LNCaP clone FGC (cell line): Measurements from ENCODE around the gene MED28.
A peak's percentile ranks its signal among the peaks of the same experiment; 100 is the strongest.

ENCODE experiments used
- DNase-seq: peaks from one replicate; pipeline ENCODE4 v3.0.0-alpha.2; 2011; ENCODE audit warnings: low read depth
- H3K4me3 ChIP-seq: 2 replicates; pipeline ENCODE4 v1.5.1; 2011; ENCODE audit warnings: mild to moderate bottlenecking, low read depth, low read length, control low read depth
- TF ChIP-seq, protein P1 (sequence below): IDR thresholded peaks from 2 replicates; pipeline ENCODE4 v1.5.1; 2012; ENCODE audit warnings: mild to moderate bottlenecking; ENCODE audit not compliant: control insufficient read depth, insufficient read depth; ENCODE audit errors: extremely low read depth

The MED28 gene

DNA sequence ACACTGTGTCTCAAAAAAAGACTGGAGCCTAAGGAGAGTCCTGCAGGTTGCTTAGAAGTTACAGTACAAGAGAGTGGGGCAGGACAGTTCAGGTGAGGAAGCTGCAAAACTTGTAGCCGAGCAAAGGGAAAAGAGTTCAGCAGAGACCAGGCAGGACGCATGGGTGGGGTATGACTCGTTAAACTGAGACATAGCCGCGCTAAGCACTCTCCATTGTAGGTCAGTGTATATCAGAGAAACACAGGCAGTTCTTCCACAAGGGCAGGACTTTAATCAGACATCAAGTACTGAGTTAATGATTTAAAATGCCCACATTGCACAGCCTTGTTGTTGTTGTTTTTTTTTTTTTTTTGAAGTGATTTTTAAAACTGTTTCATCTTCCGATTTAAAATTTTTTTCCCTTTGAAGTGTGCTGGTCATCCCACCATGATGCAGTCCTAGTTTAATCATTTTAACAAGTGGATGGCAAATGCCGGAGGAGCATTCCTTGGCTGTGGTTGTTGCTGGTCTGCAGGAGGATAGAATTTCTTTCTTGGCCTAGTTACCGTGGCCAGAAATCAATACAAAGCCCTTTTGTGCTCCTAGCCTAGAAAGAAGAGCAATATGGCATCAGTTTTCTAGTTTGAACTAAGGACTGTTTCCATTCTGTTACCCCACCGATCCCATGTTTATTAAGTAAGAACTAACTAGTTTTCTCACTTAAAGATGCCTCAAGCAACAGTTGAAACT is 27.2 kb upstream of the MED28 start:
- DNase-seq, result no peak
- TF ChIP-seq, protein P1, sequence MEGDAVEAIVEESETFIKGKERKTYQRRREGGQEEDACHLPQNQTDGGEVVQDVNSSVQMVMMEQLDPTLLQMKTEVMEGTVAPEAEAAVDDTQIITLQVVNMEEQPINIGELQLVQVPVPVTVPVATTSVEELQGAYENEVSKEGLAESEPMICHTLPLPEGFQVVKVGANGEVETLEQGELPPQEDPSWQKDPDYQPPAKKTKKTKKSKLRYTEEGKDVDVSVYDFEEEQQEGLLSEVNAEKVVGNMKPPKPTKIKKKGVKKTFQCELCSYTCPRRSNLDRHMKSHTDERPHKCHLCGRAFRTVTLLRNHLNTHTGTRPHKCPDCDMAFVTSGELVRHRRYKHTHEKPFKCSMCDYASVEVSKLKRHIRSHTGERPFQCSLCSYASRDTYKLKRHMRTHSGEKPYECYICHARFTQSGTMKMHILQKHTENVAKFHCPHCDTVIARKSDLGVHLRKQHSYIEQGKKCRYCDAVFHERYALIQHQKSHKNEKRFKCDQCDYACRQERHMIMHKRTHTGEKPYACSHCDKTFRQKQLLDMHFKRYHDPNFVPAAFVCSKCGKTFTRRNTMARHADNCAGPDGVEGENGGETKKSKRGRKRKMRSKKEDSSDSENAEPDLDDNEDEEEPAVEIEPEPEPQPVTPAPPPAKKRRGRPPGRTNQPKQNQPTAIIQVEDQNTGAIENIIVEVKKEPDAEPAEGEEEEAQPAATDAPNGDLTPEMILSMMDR, result no peak

GRCh38 chr4:17589355-17589754 is 25.1 kb upstream of the MED28 start:
- TF ChIP-seq, protein P1, result no peak

More for the DNA sequence above, 27.2 kb upstream of the MED28 start:
- H3K4me3 ChIP-seq, result no peak overlapping the region

DNA sequence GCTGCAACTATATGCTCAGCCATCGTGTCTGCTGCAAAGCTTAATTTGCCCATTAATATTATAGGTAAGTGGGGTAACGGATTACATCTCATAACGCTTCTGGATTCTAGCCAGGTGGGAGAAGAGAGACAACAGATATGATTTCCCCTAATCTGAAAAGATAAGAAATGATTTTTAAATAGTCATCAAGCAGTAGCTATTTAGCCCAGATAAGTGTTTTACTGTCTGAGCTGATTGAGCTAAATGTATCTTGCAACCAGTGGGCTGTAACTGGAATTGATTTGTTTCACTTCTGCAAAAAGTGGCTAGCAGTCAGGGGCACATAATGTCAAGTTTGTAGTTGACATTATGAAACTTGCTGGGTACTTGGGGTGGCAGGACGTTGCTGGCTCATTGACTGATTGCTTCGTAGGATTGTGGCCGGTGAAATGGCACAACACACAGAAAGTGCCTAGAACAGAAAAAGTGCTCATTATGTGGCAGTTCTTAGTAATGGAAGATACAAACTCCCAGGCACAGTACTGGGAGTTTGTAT is 18.9 kb upstream of the MED28 start:
- TF ChIP-seq, protein P1, result no peak
- no peak overlapping the region for H3K4me3 ChIP-seq
- DNase-seq, result no peak

More at GRCh38 chr4:17589355-17589754, 25.1 kb upstream of the MED28 start:
- H3K4me3 ChIP-seq, result no peak overlapping the region
- no peak for DNase-seq

DNA sequence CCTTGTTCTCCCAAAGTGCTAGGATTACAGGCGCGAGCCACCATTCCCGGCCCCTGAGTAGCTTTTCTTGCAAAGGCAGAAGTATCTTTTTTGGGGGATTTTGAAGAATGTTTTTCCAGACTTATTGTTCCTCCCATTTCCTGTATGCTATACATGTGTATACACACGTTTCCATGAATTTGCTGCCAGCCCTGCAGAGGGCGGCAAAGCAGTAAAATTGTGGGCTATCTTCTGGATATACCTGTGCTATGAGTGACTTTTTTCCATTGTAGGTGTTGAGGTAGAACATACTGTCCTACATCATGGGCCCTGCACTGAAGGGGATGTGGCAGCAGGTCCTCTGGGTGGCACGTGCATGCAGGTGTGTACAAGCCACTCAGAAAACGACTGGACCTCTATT is 16.9 kb upstream of the MED28 start:
- TF ChIP-seq, protein P1, result peak; percentile 88
- DNase-seq, result no peak
- no peak overlapping the region for H3K4me3 ChIP-seq

DNA sequence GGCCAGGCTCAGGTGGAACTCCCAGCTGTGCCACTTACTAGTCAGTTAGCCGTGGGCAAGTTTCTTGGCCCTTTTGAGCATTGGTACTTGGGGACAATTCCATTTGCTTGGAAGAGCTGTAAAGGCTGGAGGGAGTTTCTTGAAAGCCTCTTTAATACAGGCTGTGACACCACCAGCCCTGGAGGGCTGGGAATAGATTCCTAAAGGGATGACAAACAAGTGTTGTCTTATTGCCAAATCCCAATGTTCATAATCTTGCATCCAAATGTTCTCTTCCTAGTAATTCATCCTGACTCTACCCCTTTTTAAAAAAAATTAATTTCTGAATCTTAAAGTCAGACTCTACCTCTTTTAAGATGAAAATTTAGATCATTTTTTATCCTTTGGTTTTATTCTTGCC is 14.6 kb upstream of the MED28 start:
- H3K4me3 ChIP-seq, result no peak overlapping the region
- no peak for DNase-seq
- TF ChIP-seq, protein P1, result no peak

GRCh38 chr4:17605236-17605635 is 9.2 kb upstream of the MED28 start:
- no peak for DNase-seq
- TF ChIP-seq, protein P1, result no peak
- H3K4me3 ChIP-seq, result no peak overlapping the region
